AG10803 (cell line): ENCODE measurements around the gene CWH43.
"Not testable (repeated sequence)": the region's sequence is repeated elsewhere in the genome, so short reads cannot be mapped to it uniquely, and the experiment has no call there.

Experiments
- DNase-seq: peaks from one replicate; pipeline ENCODE4 v3.0.0; 2010; ENCODE audit warnings: low read depth
- H3K4me3 ChIP-seq: 2 replicates; pipeline ENCODE4 v1.5.1; 2011; ENCODE audit warnings: mild to moderate bottlenecking, low read length, control low read depth
- CTCF ChIP-seq: conservative IDR thresholded peaks from 2 replicates; pipeline ENCODE4 v1.5.1; 2011; ENCODE audit warnings: mild to moderate bottlenecking, low read length, control low read depth, inconsistent platforms

CWH43 gene

GRCh38 chr4:49036528-49036927, 50.5 kb downstream of the CWH43 start:
- no peak overlapping the region for H3K4me3 ChIP-seq
- TF ChIP-seq CTCF: no peak
- no peak for DNase-seq

- DNase-seq: no peak
- no peak for TF ChIP-seq CTCF
- H3K4me3 ChIP-seq: no peak overlapping the region
These were observed 58.2 kb downstream of the CWH43 start for GRCh38 chr4:49044270-49044669.

DNA sequence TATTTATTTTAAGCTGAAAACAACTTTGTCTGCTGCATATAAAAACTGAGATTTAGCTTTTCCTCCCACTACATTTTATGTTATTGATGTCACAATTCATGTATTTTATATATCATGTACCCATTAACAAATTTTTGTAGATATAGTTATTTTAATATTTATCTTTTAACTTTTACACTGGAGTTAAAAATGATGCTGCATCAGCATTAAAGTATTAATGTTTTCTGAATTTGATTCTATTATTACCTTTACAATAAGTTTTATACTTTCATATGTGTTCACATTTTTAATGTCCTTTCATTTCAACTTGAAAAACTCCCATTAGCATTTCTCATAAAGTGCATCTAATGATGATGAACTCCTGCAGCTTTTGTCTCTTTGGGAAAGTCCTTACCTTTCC, 72.2 kb downstream of the CWH43 start:
- no peak overlapping the region for H3K4me3 ChIP-seq
- TF ChIP-seq CTCF: no peak
- no peak for DNase-seq

DNA sequence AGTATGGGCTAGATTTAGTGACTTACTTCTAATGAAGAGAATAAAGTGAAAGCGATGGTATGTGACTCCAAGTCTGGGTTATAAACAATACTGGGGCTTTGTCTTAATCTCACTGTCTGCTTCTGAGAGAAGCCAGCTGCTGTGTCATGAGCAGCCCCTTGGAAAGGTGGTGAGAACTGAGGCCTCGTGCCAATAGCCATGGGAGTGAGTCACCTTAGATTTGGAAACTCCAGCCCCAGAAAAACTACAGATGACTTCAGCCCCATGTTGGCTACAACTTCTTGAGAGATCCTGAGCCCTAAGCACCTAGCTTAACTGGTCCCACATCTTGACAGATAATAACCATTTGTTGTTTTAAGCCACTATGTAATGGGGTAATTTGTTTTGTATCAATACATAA, 77.6 kb downstream of the CWH43 start:
- no peak for DNase-seq
- TF ChIP-seq CTCF: no peak
- no peak overlapping the region for H3K4me3 ChIP-seq

DNA sequence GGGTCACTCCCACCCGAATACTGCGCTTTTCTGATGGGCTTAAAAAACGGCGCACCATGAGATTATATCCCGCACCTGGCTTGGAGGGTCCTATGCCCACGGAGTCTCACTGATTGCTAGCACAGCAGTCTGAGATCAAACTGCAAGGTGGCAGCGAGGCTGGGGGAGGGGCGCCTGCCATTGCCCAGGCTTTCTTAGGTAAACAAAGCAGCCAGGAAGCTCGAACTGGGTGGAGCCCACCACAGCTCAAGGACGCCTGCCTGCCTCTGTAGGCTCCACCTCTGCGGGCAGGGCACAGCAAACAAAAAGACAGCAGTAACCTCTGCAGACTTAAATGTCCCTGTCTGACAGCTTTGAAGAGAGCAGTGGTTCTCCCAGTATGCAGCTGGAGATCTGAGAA, 86.1 kb downstream of the CWH43 start:
- not testable (repeated sequence) for H3K4me3 ChIP-seq, DNase-seq

GRCh38 chr4:49091883-49092282, 105.8 kb downstream of the CWH43 start:
- H3K4me3 ChIP-seq, DNase-seq: not testable (repeated sequence)

GRCh38 chr4:49092608-49093135, 106.6 kb downstream of the CWH43 start:
- not testable (repeated sequence) for DNase-seq, H3K4me3 ChIP-seq

GRCh38 chr4:49096215-49096614, 110.1 kb downstream of the CWH43 start:
- not testable (repeated sequence) for DNase-seq

GRCh38 chr4:49096627-49097026, 110.6 kb downstream of the CWH43 start:
- H3K4me3 ChIP-seq, DNase-seq: not testable (repeated sequence)

More at GRCh38 chr4:49096215-49096614, 110.1 kb downstream of the CWH43 start:
- not testable (repeated sequence) for H3K4me3 ChIP-seq

GRCh38 chr4:49097071-49097470, 111.0 kb downstream of the CWH43 start:
- DNase-seq, H3K4me3 ChIP-seq: not testable (repeated sequence)

DNA sequence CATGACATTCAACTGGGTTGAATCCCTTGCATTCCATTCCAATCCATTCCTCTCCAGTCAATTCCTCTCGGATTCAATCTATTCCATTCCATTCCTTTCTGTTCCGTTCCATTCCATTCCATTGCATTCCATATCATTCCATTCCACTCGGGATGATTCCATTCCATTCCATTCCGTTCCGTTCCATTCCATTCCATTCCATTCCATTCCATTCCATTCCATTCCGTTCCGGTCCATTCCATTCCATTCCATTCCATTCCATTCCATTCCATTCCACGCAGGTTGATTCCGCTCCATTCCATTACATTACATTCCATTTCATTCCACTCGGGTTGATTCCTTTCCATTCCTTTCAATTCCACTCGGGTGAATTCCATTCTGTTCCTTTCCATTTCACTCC, 111.4 kb downstream of the CWH43 start:
- not testable (repeated sequence) for DNase-seq, H3K4me3 ChIP-seq

GRCh38 chr4:49098034-49098759, 112.1 kb downstream of the CWH43 start:
- H3K4me3 ChIP-seq, DNase-seq: not testable (repeated sequence)

DNA sequence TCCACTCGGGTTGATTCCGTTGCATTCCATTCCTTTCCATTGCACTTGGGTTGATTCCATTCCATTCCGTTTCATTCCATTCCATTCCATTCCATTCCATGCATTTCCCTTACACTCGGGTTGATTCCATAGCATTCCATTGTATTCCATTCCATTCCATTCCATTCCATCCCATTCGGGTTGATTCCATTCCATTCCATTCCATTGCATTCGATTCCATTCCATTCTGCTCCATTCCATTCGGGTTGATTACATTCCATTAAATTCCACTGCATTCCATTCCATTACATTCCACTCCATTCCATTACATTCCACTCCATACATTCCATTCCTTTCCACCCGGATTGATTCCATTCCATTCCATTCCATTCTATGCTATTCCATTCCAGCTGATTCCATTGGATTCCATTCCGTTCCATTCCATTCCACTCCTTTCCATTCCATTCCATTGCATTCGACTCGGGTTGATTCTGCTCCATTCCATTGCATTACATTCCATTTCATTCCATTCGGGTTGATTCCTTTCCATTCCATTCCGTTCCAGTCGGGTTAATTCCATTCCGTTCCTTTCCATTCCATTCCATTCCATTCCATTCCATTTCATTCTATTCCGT, 113.9 kb downstream of the CWH43 start:
- DNase-seq, H3K4me3 ChIP-seq: not testable (repeated sequence)

DNA sequence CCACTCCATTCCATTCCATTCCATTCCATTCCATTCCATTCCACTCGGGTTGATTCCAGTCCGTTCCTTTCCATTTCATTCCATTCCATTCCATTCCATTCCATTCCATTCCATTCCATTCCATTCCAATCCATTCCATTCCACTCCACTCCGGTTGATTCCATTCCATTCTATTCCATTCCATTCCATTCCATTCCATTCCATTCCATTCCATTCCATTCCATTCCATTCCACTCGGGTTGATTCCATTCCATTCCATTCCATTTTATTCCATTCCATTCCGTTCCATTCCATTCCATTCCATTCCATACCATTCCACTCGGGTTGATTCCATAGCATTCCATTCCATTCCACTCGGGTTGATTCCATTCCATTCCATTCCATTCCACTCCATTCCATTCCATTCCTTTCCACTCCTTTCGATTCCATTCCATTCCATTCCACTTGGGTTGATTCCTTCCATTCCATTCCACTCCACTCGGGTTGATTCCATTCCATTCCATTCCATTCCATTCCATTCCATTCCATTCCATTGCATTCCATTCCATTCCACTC, 116.3 kb downstream of the CWH43 start:
- H3K4me3 ChIP-seq: not testable (repeated sequence)
- DNase-seq: peak; percentile 20
